Middle frontal gyrus (tissue), 1 donor: Measurements from ENCODE around the gene CCDC150.

Experiments
- DNase-seq: peaks from one replicate; pipeline ENCODE4 v3.0.0-alpha.2; 2015; ENCODE audit warnings: low spot score; ENCODE audit errors: extremely low spot score

CCDC150 gene

GRCh38 chr2:196767101-196767500 is 127.6 kb downstream of the CCDC150 start:
- no peak for DNase-seq
